ENCODE results near the gene RAI1.
"Not testable (repeated sequence)": the region's sequence is repeated elsewhere in the genome, so short reads cannot be mapped to it uniquely, and the experiment has no call there.

The RAI1 gene

DNA sequence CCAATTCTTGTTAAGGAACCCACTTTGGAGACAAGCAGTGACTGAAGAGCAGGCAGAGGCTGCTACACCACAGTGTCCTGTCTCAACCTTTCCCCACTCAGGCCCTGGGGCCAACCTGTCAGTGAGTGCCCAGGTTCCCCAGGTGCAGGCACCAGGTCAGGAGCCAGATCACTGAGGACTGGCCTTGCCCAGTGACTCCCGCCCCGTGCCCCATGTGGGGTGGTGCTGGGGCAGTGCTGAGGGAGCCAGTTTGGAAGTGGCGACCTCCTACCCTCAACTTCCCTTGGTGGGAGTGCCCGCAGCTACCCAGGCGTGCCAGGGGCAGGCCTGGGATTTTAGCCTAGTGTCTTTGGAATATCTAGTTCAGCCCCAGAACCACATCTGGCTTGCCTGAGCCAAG is 126.2 kb downstream of the RAI1 start:
- no peak for DNase-seq

DNA sequence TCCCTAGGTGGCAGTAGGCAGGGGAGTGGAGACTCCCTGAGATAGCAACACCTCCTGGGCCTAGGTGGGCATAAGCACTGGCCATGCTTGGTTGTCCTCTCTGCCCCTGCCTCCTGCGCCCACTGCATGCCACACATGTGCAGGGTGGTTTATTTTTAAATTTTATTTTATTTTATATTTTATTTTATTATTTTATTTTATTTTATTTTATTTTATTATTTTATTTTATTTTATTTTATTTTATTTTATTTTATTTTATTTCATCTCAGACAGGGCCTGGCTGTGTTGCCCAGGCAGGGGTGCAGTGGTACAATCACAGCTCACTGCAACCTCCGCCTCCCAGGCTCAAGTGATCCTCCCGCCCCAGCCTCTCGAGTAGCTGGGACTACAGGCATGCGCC is 126.9 kb downstream of the RAI1 start:
- not testable (repeated sequence) for DNase-seq

DNA sequence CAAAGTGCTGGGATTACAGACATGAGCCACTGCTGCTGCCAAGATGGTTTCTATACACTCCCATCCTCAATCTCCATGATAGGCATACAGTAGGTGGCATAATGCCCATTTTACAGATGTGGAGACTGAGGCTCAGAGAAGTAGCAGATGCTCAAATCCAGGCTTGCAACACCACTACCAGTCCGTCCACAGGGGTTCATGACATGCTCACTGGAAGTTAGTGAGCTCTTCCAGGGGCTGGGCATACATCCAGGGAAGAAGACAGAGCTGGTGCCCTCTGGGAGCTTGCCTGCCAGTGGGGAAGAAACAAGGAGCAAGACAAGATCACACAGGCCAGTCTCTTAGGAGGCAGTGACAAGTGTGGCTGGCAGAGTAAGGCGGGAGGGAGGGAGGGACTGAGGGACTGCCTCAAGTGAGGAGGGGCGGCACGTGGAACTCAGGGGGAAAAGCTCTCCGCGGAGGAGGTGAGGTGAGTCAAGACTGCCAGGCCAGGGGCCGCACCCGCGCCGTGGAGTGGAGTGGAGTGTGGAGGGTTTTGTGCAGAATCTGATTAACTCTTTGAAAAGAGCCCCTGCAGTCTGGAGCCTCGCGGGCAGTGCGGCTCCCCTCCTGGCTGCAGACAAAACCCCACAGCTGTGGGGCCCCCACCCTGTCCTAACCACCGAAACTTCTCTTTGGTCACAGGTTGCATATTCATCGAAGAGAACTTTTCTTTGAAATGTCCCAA is 127.6 kb downstream of the RAI1 start:
- DNase-seq, result no peak

DNA sequence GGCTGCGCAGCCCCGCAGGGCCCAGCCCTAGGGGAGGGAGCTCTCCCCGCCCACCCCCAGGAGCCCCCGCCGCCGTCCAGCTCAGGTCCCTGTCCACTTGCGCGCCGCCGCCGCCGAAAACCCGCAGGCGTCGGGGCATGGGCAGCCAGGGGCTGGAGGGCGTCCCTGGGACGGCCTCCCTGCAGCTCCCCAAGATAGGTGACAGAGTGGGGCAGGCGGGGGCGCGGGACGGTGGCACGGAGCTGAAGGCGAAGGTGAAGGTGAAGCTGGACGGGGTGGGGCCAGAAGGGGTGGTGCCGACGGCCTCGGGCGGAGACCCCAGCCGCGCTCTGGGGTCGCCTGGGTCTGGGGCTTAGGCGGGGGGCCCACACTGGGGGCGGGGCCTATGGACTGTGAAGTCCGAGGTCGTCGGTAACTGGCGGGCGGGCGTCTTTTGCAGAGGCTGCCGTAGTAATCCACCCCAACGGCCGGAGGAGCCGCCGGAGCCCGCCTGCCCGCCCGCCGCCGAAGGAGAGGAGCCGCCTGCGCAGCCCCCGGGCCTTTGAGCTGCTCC is 128.3 kb downstream of the RAI1 start:
- no peak for DNase-seq

DNA sequence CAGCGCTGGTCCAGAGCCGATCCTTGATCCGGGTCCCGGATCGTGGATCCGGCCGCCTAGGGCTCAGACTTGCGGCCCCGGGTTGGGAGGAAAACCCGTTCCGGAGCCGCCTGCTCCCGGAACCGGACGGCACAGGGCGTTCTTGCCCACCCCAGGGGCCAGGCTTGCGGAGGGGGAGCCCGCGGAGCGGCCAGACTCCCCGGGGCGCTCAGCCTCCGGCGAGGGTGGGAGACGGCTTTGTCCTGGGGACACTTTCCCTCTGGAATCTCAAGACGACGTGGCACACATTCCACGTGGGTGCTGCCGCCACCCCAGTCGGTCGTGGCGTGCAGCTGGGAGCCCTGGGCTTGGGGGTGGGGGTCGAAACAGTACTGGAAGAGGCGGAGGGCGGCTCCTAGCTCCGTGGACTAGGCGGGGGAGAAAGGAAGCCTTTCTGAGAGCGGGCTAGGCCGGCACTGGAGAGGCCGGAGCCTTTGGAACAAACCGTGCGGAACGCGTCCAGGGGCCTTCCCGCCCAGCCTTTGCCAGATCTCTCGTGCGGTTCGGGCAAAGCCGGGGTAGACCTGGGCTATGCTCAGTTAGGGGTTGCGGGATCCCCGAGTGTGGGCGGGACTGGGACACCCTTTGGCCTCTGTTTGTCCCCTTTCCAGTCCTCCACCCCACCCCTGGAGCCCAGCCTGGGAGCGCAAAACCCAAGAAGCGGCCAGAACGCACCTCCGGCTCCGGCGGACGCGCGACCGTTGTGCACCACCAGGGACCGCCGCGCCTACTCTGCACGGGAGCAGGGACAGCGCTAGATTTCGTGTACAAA is 129.0 kb downstream of the RAI1 start:
- no peak for DNase-seq

DNA sequence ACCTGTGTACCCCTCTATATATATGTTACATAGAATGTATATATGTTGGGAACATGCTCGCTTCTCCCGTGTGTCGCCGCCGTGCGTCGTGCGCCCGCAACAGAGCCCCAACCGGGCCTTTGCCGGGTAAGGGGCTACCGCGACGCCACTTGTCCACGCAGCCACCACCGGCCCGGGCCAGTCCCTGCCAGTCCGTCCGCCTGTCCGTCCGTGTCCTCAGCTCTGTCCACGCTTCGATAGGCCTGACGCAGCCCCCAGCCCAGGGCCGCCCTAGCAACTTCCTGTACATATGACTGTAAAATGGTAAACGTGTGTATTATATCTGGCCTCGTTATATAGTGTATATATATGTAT is 129.6 kb downstream of the RAI1 start:
- DNase-seq, result no peak

DNA sequence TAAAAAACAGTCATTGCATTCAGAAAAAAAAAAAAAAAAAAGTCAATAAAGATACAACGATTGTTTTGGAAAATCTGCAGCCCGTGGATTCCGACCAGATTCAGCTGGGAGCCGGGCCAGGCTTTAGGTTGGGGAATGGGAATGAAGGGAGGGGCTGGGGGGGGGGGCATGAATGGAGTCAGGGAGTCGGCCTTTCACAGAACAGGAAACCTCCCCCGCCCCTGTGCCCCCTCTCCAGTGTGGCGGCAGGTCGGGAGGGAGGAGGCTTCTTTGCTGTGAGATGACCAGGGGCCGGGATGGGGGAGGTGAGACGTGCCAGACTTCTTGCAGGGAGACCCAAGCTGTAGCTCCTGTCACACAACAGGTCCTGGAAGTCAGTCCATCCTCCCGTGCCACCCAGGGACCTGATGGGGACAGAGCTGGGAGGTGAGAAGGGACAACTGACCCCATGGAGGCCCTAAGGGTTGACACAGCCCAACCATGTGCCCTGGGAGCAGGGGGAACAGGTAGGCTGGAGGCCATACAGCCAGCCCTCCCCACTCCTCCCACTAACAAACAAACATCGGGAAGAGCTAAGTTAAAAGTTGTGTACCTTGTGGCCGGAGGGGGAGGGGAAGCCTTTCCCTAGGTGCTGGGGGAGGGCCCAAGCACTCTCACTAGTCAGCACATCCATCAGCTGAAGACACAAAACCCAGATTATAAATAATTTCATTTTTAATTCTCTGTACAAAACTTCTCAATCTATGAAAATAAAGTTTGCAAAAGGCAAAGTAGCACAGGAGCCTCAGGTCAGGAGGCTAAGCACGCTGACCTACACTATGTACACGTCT is 130.3 kb downstream of the RAI1 start:
- peak; percentile 70 for DNase-seq

DNA sequence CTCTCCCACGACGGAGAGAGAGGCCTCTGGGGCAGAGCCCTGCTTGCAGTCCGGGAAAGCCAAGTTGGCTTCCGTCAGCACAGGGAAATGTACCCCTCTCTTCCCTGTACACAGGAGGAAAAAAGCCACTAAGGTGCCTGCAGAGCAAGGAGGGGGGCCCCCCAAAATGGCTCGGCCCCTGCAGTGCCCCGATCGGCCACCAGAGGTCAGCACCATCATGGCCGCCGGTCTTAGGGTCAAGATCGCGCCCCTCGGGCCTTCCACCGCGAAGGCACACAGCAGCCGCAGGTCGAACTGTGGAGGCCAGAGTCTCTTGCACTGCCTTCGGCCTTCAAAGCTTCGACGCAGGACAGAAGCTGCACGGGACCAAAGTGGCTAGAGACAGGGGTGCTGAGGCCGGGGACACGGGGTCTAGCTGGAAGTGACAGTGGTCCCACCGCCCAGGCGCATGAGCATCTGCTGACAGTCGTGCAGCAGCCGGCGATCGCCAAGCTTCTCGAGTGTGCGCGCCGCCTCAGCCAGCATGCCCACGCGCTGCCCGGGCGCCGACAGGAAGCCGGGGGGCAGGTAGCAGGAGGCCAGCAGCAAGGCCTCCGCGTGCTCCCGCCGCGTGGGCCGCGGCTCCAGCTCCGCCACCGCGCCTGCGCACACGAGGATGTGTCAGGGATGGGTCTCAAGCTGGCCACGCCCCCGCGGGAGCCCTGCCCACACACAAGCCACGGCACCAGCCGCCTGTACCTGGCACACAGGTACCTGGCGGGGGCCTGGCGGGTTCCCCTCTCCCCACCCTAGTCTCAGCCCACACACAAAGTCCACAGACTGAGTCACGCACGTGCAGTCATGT is 131.2 kb downstream of the RAI1 start:
- DNase-seq, result no peak

DNA sequence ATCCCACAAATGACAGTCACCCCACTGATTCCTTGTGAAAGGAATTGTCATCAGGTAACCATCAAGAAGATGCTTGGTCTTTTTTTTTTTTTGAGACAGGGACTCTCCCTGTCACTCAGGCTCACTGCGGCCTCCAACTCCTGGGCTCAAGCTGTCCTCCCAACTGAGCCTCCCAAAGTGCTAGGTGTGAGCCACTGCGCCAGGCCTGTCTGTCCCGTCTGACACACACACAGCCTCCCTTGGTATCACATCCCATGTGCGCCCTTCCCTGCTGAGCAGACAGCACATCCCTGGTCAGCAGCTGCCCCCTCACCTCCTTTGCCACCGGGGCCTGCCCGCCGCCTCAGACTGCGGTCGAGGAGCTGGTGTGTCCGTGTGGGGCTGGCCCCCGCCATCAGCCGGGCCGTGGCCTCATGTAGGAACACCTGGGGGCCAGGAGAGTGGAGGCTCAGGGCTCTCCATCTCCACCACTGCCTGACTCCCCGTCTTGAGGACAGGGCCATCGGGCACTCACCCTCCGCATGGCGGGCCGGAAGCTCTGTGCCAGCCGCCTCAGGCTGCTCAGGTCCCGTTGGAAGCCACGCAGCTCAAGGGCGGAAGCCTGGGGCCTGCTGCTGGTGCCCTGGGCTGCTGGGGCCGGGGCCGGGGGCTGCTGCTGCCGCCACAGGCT is 131.9 kb downstream of the RAI1 start:
- no peak for DNase-seq

DNA sequence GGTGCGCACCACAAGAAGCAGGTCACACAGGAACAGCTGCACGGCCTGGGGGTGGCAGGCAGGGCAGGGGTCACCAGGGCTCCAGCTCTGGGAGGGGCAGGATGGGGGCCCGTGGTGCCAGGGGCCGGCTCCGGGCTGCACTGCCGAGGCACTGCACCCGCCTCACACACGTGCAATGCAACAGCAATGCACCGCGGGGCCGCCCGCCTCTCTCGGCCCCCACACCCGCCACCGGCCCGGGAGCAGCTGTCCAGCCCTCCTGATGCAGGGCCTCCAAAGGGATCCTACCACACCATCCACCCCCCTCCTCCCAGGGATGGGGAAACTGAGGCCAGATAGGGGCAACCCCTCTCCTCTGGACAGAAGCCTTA is 132.5 kb downstream of the RAI1 start:
- no peak for DNase-seq

DNA sequence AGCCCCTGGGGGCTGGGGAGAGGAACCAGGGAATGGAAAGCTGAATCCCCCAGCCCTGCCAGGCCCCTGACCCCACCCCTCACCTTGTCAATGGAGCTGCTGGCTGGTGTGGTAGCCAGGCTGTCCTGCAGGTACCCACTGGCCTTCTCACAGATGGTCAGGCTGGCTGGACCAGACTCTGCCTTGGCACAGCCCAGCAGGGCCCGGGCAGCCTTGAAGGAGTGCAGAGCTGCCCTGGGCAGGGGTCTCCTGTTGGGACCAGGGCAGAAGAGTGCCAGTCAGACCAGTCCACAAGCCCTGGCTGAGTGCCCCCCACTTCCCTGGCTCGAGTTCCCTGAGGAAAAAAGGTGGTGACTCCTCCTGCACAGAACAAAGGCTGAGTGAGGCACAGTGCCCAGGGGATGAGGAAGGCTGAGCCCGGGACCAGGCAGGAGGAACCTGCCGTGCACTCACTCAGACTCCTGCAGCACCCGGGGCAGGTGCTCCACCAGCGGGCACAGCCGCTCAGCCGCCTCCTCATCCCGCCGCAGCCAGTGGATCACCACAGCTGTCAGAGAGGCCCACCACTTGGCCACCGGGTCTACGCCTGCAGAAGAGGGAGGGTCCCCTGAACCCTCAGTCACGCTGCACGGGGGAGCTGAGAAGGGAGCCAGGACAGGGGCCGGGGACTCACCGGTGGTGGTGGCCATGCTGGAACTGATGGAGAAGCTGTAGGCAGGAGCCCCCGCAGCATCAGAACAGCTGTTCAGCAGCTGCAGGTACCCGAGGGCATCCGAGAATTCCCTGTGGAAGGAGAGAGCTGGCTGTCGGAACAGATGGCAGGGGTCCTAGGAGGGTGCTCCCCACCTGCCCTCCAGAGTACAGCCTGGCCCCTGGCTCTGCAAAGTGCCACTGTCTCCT is 133.2 kb downstream of the RAI1 start:
- no peak for DNase-seq

DNA sequence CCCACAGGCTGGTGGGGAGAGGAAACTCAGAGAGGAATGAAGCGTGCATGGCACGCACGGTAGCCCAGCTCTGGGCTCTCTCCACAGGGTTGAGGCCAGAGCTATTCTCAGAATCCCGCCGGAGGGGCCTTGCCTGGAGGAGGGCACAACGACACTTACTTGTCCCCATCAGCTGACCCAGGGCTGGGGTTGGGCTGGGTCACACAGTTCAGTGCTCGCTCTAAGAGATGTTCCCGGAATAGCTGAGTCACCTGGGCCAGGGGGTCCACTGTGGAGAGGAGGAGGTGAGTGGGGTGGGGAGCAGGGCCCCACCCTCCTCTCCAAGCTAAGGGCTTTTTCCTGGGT is 133.8 kb downstream of the RAI1 start:
- DNase-seq, result no peak

DNA sequence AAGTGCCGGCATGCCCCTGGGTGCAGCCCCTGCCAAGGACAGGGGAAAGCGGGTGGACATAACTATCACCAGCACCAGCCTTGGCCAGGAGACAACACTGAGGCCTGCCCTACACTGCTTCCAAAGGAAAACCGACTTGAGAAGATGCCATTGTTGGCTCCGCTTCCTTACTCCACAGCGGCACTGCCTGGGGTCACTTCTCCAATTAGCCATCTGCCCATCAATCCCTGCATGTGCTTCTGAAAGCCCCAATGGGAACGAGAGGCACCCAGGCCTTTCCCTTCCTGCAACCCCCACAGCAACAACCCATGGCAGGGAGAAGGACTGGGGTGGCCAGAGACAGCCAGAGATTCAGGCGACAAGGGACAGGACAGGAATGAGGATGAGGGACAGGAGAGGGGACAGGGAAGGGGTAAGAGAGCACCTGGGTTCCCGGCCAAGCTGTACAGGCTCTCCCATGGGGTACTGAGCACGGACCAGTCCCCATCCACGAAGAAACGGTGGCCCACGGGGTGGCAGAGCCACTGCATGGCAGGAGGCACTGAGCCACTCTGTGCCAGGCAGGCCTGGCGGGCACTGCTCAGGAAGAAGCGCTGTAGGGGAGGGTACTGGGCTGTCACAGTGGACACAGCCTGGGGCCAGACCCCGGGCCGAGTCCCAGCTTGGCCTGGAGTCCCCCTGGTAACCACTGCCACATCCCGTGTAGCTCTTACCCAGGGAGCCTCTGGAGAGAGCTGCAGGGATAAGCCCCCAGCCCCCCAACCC is 134.4 kb downstream of the RAI1 start:
- no peak for DNase-seq

DNA sequence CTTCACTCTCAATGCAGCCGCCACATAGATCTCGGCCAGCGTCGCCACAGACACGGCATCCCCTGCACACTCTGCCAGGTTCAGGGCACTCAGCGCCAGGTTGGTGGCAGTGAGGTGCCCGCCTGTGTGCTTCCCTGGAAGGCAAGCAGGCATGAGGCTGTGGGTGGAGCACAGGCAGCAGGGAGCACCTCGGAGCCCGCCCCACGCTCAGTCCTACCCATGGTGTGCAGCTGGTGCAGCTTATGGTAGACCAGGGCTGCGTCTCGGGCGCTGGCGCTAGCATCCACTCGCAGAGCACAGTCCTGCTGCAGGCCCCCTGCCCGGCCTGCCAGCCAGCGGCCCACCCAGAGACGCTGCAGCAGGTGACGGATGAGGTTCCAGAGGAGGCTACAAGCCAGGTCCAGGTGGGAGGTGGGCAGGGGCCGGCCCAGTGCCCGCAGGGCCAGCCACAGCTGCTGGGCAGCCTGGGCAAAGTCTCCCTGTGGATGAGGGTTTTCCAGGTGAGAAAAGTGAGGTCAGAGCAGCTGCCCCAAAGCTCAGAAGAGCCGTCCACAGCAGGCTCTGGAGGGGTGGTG is 135.1 kb downstream of the RAI1 start:
- no peak for DNase-seq

DNA sequence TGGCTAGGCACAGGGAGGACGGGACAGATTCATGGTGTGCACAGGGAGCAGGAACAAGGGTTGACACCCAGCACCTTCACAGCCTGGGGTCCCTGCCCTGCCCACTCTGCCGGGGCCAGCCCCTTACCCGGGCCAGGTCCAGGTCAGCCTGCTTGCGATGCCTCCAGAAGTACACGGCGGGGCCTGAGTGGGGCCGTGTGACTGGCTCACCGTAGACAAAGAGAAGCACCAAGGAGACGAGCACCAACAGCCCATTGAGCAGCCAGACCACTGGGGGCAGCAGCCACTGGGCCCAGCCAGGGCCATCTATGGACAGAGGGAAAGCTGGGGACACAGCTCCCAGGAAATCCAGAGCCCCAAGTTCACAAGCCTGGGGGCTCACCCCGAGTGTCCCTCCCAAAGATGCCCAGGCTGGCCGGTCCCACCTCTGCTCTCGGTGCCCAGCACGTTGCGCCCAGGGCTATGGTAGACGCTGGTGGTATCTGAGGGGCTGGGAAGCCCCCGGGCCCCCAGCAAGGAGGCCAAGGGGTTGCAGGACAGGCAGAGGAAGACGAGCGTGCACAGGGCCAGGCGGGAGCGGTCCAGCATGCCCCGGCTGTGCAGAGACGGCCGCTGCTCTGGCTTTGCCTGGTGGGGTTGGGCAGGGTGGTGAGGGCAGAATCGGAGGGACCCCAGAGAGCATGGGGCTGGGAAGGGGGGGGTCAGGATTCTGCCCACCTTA is 135.7 kb downstream of the RAI1 start:
- DNase-seq, result no peak

DNA sequence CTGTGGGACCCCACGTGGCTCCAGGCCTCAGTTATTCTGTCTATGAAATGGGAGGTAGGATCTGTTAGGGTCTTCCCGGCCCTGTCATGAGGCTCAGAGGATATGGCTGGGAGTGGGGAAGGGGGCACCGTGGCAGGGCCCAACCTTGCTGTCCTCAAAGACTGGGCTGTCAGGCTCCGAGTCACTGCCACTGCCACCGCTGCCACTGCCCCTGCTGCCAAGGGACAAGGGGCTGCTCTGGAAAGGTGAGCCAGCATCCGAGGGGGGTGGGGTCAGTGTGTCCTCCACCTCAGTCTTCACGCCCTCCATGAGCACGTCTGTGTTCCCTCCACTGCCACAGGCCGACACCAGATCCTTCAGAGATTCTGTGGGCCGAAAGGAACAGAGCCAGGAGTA is 136.3 kb downstream of the RAI1 start:
- no peak for DNase-seq

DNA sequence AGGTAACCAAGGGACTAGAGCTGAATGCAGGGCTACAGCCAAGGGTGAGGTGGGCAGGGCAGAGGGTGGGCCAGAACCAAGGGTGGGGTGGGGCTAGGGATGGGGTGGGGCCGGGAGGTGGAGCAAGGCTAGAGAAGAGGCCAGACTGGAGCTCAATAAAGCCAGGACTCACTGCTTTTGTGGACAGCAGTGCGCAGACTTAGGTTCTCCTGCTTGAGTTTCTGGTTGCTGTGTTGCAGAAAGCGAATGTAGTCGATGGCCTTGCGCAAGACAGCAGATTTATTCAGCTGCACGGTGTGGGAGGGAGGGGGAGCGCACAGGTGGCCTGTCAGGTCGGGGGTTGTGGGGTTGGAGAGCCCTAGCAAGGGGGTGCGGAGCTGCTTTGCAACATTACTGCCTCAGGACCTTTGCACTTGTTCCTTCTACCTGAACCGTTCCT is 136.8 kb downstream of the RAI1 start:
- peak; percentile 30 for DNase-seq

DNA sequence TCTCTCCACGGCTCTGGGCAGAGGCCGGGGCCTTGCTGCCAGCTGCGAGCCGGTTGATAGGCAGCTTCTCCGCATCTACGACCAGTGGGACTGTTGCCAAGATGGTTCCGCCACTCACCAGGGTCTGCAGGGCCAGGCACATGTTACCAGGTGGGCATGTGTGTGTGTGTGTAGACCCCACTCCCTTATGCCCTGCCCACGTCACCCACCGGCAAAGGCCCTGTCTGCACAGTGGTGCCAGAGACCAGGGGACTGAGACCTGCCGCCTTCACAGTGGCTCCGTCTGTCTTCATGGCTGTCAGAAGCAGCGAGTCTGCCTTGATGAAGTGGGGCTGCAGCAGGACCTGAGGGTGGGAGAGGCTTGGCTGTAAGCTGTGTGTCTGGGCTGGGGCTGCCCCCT is 137.9 kb downstream of the RAI1 start:
- DNase-seq, result no peak

DNA sequence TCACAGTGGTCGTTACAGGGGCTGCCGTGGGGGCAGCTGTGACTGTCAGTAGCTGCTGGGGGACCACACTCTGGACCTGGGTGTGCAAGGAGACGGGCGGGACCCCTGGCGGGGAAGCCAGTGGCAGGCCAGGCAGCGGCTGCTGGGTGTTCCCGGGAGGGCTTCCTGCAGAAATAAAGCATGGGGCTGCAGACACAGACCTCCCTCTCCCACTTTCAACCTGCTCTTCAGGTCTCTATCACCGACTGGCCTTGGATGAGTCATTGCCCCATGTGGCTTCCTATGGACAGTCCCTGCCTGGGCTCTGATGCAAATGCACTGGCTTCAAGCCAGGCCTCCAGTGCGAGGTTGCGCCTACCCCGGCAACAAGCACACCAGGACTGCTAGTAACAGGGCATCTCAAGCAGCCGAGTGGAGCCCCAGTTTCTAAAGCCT is 138.3 kb downstream of the RAI1 start:
- DNase-seq, result no peak

Data from NCI-H510A treated with DMSO at 0.1 percent for 48 hours (cell line).